Measurements from ENCODE around the gene AGBL2.
A peak's percentile ranks its signal among the peaks of the same experiment; 100 is the strongest.
"Not testable (repeated sequence)": the region's sequence is repeated elsewhere in the genome, so short reads cannot be mapped to it uniquely, and the experiment has no call there.

AGBL2 gene, protein sequence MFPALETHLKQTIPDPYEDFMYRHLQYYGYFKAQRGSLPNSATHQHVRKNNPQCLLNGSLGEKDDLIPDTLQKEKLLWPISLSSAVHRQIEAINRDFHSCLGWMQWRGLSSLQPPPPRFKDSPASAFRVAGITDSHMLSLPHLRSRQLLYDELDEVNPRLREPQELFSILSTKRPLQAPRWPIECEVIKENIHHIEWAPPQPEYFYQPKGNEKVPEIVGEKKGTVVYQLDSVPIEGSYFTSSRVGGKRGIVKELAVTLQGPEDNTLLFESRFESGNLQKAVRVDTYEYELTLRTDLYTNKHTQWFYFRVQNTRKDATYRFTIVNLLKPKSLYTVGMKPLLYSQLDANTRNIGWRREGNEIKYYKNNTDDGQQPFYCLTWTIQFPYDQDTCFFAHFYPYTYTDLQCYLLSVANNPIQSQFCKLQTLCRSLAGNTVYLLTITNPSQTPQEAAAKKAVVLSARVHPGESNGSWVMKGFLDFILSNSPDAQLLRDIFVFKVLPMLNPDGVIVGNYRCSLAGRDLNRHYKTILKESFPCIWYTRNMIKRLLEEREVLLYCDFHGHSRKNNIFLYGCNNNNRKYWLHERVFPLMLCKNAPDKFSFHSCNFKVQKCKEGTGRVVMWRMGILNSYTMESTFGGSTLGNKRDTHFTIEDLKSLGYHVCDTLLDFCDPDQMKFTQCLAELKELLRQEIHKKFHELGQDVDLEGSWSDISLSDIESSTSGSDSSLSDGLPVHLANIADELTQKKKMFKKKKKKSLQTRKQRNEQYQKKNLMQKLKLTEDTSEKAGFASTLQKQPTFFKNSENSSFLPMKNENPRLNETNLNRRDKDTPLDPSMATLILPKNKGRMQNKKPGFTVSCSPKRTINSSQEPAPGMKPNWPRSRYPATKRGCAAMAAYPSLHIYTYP

DNA sequence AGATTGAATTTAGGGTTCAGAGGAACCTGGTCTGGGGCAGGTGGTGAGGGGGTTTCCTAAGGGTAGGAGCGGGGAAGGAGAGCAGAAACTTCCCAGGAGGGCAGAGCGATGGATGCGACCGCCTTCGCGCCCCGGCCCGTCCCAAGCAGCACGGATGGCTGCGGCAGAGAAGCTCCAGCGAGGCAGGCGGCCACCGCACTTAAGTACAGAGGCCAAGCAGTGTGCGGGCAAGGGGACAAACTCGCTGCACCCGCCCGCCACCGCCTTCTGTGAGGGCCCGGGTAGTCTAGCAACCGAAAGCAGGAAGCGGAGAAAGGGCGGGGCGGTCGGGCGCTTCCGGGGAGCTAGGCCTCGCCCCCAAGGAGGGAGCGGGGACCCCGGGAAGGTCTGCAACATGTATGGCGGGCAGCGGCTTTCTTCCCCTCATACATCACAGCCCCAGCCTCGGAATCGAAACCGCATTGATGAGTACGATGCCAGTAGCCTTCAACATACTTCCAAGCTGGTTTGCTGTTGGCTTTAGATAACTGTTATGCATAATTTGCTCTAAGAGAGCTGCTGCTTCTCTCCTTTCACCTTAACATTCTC is at the start of gene AGBL2:
Gene AGBL2, minus strand, starts transcription at position 288 of the 588 bp plus-strand sequence. CDS start 719 bp downstream, outside the sequence.
- H3K4me1 ChIP-seq: no peaks in the 10 kb centered on the region
- H3K9me3 ChIP-seq: no peaks in the 10 kb centered on the region
- H3K4me3 ChIP-seq: peak within 1 kb of the TSS; percentile 63 to 82
- H3K27me3 ChIP-seq: no peaks in the 10 kb centered on the region
- TF ChIP-seq, protein P1, sequence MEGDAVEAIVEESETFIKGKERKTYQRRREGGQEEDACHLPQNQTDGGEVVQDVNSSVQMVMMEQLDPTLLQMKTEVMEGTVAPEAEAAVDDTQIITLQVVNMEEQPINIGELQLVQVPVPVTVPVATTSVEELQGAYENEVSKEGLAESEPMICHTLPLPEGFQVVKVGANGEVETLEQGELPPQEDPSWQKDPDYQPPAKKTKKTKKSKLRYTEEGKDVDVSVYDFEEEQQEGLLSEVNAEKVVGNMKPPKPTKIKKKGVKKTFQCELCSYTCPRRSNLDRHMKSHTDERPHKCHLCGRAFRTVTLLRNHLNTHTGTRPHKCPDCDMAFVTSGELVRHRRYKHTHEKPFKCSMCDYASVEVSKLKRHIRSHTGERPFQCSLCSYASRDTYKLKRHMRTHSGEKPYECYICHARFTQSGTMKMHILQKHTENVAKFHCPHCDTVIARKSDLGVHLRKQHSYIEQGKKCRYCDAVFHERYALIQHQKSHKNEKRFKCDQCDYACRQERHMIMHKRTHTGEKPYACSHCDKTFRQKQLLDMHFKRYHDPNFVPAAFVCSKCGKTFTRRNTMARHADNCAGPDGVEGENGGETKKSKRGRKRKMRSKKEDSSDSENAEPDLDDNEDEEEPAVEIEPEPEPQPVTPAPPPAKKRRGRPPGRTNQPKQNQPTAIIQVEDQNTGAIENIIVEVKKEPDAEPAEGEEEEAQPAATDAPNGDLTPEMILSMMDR (IDR thresholded peaks at IDR 0.05): no peak
- intact Hi-C loops (cut with DNase I; ENCODE audit: low total_unique reads): loop anchor here (10.0 kb wide), 1 partner anchor 70 kb away; the partner anchor contains the start of gene MTCH2
- H3K27ac ChIP-seq: peak within 1 kb of the TSS; percentile 71 to 73
- peak; percentile 63 to 80 for DNase-seq
- H3K36me3 ChIP-seq: peaks cover 36 to 42% (median 40%) of the 10 kb centered on the region in 3 donors

DNA sequence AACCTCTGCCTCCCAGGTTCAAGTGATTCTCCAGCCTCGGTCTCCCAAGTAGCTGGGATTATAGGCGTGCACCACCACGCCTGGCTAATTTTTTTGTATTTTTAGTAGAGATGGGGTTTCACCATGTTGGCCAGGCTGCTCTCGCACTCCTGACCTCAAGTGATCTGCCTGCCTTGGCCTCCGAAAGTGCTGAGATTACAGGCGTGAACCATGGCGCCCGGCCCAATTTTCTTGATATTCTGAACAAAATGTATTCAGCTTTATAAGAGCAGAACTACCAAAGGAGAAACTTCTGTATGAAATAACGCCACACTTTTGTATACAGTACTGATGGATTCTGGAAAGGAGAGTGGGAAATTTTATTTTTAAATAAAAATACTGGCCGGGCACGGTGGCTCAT is 44.1 kb upstream of the AGBL2 start:
- intact Hi-C loops (cut with DNase I; ENCODE audit: low total_unique reads); H3K9me3 ChIP-seq; H3K4me3 ChIP-seq; H3K27ac ChIP-seq; H3K27me3 ChIP-seq; H3K4me1 ChIP-seq: not testable (repeated sequence)
- DNase-seq: peak in 1 of 2 donors; percentile 17
- H3K36me3 ChIP-seq: peaks cover 68 to 88% (median 79%) of the 10 kb centered on the region in 3 donors

DNA sequence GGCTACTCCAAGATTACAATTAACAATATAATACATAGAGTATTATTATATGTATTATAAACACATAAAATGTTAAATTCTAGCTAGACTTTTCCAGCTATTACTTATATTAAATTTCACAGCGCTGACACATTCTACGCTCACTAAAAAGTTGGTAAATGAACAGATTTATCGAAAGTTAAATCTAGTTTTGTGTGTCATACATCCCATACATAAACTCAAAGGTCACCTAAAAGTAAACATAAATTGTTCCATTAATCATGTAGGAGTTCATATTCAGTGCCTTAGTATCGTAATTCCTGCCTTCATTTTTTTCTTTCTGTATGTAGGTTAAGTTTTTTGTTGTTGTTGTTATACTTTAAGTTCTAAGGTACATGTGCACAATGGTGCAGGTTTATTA is 41.0 kb upstream of the AGBL2 start:
- Histone ChIP-seq H3K27me3 (no peaks in the 10 kb centered on the region), H3K4me1 (no peaks in the 10 kb centered on the region), H3K27ac (no peak overlapping the region), H3K4me3 (no peak overlapping the region), H3K9me3 (no peaks in the 10 kb centered on the region), H3K36me3 (peaks cover 69 to 90% (median 82%) of the 10 kb centered on the region in 3 donors)
- intact Hi-C loops (cut with DNase I; ENCODE audit: low total_unique reads): no loop called here
- no peak for DNase-seq
- TF ChIP-seq, protein P1 (IDR thresholded peaks at IDR 0.05): no peak

DNA sequence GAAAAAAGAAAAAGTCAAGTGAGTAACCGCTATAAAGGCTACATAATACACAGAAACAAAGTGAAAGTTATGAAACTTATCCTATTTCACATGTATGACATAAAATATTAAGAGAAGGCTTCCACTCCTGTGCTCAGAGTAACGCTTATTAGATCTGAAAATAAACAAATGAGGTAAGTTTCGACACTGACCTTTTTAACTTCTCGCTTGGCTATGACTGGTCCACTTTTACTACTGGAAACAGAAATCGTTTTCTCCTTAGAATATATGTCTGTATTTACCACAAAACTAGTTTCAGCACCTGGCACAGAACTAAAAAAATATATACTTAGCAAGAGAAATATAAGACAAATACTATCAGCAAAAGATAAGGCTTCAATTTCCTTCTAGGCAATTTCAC is 35.6 kb upstream of the AGBL2 start:
- Histone ChIP-seq H3K27ac (no peak overlapping the region), H3K4me1 (no peaks in the 10 kb centered on the region), H3K4me3 (no peak overlapping the region), H3K27me3 (no peaks in the 10 kb centered on the region), H3K9me3 (no peaks in the 10 kb centered on the region), H3K36me3 (peaks cover 87 to 94% (median 90%) of the 10 kb centered on the region in 3 donors)
- intact Hi-C loops (cut with DNase I; ENCODE audit: low total_unique reads): no loop called here
- TF ChIP-seq, protein P1 (IDR thresholded peaks at IDR 0.05): no peak
- no peak for DNase-seq

DNA sequence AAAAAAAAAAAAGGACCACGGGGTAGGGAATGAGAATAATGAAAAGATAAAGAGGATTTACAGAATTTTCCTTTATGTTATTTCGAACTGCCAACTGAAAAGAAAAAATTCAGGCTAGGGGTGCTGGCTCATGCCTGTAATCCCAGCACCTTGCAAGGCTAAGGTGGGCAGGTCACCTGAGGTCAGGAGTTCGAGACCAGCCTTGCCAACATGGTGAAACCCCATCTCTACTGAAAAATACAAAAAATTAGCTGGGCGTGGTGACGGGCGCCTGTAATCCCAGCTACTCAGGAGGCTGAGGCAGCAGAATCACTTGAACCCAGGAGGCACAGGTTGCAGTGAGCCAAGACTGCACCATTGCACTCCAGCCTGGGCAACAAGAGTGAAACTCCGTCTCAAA is 27.3 kb upstream of the AGBL2 start:
- H3K36me3 ChIP-seq: peaks cover 94 to 96% (median 95%) of the 10 kb centered on the region in 3 donors

DNA sequence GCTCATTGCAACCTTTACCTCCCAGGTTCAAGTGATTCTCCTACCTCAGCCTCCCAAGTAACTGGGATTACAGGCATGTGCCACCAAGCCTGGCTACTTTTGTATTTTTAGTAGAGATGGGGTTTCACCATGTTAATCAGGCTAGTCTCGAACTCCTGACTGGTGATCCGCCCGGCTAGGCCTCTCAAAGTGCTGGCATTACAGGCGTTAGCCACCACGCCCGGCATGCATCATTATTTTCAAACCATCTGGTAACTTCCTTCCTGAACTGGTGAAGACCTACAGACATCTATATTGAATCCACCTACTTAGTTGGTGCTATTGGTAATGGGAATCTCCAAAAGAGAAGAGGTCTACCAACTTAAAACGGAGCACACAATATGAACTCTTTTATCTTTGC is 22.6 kb upstream of the AGBL2 start:
- H3K4me1 ChIP-seq; H3K9me3 ChIP-seq; H3K4me3 ChIP-seq; H3K27ac ChIP-seq; intact Hi-C loops (cut with DNase I; ENCODE audit: low total_unique reads); H3K27me3 ChIP-seq: not testable (repeated sequence)
- peak in 1 of 2 donors; percentile 28 for DNase-seq
- peaks cover 93 to 96% (median 93%) of the 10 kb centered on the region in 3 donors for H3K36me3 ChIP-seq

More for the DNA sequence above, 27.3 kb upstream of the AGBL2 start:
- H3K9me3 ChIP-seq; H3K27ac ChIP-seq; intact Hi-C loops (cut with DNase I; ENCODE audit: low total_unique reads); H3K4me3 ChIP-seq; H3K27me3 ChIP-seq; H3K4me1 ChIP-seq: not testable (repeated sequence)
- peak in 1 of 2 donors; percentile 7 for DNase-seq
